ENCODE data around the gene PGAM2.
A peak's percentile ranks its signal among the peaks of the same experiment; 100 is the strongest.

The PGAM2 gene

DNA sequence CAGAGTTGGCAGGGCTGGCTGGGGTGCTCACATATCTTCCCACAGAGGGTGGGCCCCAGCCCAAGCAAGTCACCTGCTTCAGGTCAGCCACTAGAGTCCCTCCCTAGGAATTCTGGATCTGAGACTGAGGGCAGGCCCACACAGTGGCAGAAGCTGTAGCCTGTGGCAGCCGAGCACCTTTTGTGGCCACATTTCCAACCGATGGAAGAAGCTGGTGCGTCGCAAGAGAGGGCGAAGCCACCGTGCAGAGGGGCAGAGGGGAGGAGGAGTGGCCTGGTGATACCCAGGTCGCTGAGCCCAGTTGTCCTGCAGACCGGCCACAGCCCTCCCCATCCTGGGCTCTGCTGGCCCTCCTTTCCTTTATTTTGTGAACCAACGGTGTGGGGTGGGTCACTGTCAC is 11.7 kb upstream of the PGAM2 start:
- DNase-seq (ENCODE audit: extremely low read depth, insufficient read length), result no peak
- no peak overlapping the region for H3K4me3 ChIP-seq (replicated peaks; ENCODE audit: low read depth, low read length)
- peaks cover 55% of the 10 kb centered on the region for H3K36me3 ChIP-seq (ENCODE audit: control insufficient read depth, insufficient read depth, low read length)
- TF ChIP-seq, protein P1, sequence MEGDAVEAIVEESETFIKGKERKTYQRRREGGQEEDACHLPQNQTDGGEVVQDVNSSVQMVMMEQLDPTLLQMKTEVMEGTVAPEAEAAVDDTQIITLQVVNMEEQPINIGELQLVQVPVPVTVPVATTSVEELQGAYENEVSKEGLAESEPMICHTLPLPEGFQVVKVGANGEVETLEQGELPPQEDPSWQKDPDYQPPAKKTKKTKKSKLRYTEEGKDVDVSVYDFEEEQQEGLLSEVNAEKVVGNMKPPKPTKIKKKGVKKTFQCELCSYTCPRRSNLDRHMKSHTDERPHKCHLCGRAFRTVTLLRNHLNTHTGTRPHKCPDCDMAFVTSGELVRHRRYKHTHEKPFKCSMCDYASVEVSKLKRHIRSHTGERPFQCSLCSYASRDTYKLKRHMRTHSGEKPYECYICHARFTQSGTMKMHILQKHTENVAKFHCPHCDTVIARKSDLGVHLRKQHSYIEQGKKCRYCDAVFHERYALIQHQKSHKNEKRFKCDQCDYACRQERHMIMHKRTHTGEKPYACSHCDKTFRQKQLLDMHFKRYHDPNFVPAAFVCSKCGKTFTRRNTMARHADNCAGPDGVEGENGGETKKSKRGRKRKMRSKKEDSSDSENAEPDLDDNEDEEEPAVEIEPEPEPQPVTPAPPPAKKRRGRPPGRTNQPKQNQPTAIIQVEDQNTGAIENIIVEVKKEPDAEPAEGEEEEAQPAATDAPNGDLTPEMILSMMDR (IDR thresholded peaks at IDR 0.05; ENCODE audit: insufficient read depth, low read length, poor library complexity, severe bottlenecking), result no peak
- no peaks in the 10 kb centered on the region for H3K27me3 ChIP-seq (replicated peaks; ENCODE audit: control insufficient read depth, insufficient read depth, low read length)

DNA sequence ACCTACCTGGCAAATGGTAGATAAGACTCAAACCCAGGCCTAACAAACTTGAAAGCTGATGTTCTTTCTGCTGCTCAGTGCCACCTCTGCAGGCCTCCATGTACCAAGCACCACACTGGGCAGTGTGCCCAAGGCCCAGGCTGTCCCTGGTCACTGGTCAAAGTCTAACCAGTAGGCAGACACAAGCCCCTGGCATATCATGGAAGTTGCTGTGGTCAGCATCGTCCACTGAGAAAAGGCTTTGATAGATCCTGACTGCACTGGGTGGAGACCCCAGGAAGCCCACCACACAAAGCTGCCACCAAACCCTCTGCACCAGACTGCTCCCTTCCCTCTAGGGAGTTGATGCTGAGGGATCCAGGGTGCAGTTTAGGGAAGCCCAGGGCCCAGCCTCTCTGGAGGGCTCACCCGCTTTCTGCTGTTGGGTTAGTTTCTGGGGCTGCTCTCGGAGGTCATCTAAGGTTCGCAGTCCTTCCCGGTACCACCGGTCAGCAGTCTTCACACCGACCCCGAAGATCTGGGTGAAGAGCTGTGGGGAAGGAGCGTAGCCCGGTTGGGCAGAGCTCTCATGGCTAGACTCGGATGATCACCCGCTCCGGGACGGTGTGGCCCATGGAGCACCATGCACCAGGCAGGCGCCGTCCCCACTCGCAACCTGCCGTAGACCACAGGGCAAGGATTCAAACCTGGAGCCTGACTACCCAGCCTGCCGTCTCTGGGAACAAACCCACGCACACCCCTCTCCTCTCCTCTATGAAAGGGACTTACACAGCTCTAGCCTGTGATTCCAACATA is 10.9 kb upstream of the PGAM2 start:
- no peak for DNase-seq (ENCODE audit: extremely low read depth, insufficient read length)
- TF ChIP-seq, protein P1 (IDR thresholded peaks at IDR 0.05; ENCODE audit: insufficient read depth, low read length, poor library complexity, severe bottlenecking), result no peak
- Histone ChIP-seq H3K4me3 (replicated peaks; ENCODE audit: low read depth, low read length) (no peak overlapping the region), H3K27me3 (replicated peaks; ENCODE audit: control insufficient read depth, insufficient read depth, low read length) (no peaks in the 10 kb centered on the region), H3K36me3 (ENCODE audit: control insufficient read depth, insufficient read depth, low read length) (peaks cover 55% of the 10 kb centered on the region)

DNA sequence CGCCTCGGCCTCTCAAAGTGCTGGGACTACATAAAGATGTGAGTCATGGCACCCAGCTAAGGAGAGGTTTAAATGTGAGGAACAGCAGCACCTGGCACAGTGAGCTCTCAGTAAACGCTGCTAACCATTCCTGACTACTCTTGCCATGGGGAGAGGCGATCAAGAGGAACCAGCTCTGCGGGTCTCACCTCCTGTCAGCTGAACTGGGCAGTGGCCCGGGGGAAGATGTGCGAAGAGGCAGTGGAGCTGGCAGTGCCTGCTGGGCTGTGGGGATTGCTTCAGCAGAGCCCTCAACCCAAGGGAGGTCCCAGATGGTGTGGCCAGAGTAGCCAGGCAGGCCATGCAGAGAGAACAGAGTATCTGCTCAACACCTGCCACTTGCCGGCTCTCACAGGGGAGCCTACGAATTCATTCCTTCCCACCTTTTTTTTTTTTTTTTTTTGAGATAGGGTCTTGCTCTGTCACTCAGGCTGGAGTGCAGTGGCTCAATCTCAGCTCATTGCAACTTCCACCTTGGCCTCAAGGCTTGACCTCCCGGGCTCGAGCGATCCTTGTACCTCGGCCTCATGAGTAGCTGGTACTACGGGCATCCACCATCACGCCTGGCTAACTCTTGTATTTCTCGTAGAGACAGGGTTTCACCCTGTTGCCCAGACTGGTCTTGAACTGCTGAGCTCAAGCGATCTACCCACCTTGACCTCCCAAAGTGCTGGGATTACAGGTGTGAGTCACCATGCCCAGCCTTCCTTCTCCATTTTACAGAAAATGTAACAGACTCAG is 10.1 kb upstream of the PGAM2 start:
- peaks cover 53% of the 10 kb centered on the region for H3K36me3 ChIP-seq (ENCODE audit: control insufficient read depth, insufficient read depth, low read length)
- no peaks in the 10 kb centered on the region for H3K27me3 ChIP-seq (replicated peaks; ENCODE audit: control insufficient read depth, insufficient read depth, low read length)
- TF ChIP-seq, protein P1 (IDR thresholded peaks at IDR 0.05; ENCODE audit: insufficient read depth, low read length, poor library complexity, severe bottlenecking), result no peak
- no peak for DNase-seq (ENCODE audit: extremely low read depth, insufficient read length)
- H3K4me3 ChIP-seq (replicated peaks; ENCODE audit: low read depth, low read length), result no peak overlapping the region

DNA sequence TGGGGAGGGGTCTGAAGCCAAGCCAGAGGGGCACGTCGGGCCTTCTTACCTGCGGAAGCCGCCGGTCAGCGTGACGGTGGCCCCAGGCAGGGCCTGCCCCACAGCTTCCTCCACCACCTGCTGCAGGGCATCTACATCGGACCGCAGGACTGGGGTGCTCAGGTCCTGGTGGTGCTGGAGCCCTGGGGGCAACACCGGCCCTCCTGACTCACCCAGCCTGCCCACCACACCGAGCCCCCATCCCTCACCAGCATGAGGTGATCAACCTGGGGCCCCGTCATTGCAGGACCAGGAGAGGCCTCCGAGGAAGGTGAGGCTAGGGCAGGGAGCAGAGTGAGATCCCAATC is 9.0 kb upstream of the PGAM2 start:
- Histone ChIP-seq H3K4me3 (replicated peaks; ENCODE audit: low read depth, low read length) (peak overlapping the region; percentile 17), H3K36me3 (ENCODE audit: control insufficient read depth, insufficient read depth, low read length) (peaks cover 41% of the 10 kb centered on the region), H3K27me3 (replicated peaks; ENCODE audit: control insufficient read depth, insufficient read depth, low read length) (no peaks in the 10 kb centered on the region)
- no peak for DNase-seq (ENCODE audit: extremely low read depth, insufficient read length)
- TF ChIP-seq, protein P1 (IDR thresholded peaks at IDR 0.05; ENCODE audit: insufficient read depth, low read length, poor library complexity, severe bottlenecking), result no peak

DNA sequence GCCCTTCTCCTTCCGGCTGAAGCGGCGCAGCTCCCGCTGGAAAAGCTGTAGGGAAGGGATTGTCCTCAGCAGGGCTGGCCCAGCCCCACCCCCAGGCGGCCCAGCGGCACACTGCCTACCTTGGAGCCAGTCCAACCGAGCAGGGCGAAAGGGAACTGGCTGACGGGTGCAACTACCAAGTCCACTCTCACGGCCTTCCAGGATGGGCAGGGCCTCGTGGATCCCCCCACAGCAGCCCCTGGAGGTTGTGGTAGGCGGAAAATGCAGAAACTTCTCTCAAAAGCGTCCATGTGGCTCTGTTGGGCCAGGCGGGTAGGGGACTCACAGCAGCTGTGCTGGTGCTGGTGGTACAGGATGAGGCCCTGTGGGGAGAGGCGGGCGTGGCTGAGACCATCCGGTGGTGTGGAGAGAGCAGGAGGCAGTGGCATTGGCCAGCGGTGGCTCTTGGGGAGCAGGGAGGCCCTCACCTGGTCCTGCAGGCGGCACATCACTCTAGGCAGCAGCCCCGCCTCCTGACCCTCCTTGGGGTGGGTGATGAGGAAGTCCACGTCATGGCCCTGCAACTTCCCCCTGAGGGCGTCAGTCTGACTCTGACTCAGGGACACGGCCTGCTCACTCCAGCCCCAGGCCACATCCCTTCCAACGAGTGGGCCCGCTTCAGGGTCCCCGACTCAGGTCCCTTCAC is 8.4 kb upstream of the PGAM2 start:
- Histone ChIP-seq H3K27me3 (replicated peaks; ENCODE audit: control insufficient read depth, insufficient read depth, low read length) (no peaks in the 10 kb centered on the region), H3K36me3 (ENCODE audit: control insufficient read depth, insufficient read depth, low read length) (peaks cover 38% of the 10 kb centered on the region), H3K4me3 (replicated peaks; ENCODE audit: low read depth, low read length) (peak overlapping the region; percentile 17)
- peak; percentile 49 for DNase-seq (ENCODE audit: extremely low read depth, insufficient read length)
- TF ChIP-seq, protein P1 (IDR thresholded peaks at IDR 0.05; ENCODE audit: insufficient read depth, low read length, poor library complexity, severe bottlenecking), result no peak
